Endothelial cell of umbilical vein (primary cell): ENCODE results near the gene PAQR3. TPM values are rescaled to one million over a fixed set of nuclear protein-coding genes. Genes with fewer than 3 reads are reported as not detected.

Experiments used
- BruUV-seq: library from RNA; stranded (reverse); fragments of 400-500 nt; replicated peaks from 2 replicates; lab custom pipeline; 2021; lab: Mats Ljungman, UMichigan
- CTCF ChIA-PET: fragments of 300-600, 350-600 bp; sonication (Branson Sonifier 250); formaldehyde crosslinking; loops from one replicate; lab custom pipeline; 2021; ENCODE audit warnings: antibody characterized with exemption, inconsistent platforms; lab: Charles Lee
- POLR2A ChIA-PET: fragments of 300-600, 350-600 bp; sonication (Branson Sonifier 250); formaldehyde crosslinking; loops from one replicate; lab custom pipeline; 2021; ENCODE audit warnings: antibody characterized with exemption, inconsistent platforms; lab: Charles Lee
- DNase-seq: peaks from one replicate; pipeline ENCODE4 v3.0.0-alpha.2; 2011; ENCODE audit warnings: low read depth, low spot score
- FAIRE-seq: peaks from 2 replicates; lab custom pipeline; 2011; peaks lifted over from hg19 to GRCh38; lab: Jason Lieb, UNC
- H2AFZ ChIP-seq: 2 replicates; pipeline ENCODE4 v1.6.0; 2012; ENCODE audit warnings: low read depth, low read length, control low read depth, inconsistent platforms
- H3K27ac ChIP-seq: 2 replicates; pipeline ENCODE4 v1.5.1; 2011; ENCODE audit warnings: low read depth, mild to moderate bottlenecking, control low read depth, low read length, moderate library complexity; ENCODE audit not compliant: insufficient read depth
- H3K27me3 ChIP-seq, 2 experiments: 2 replicates each; pipeline versions ENCODE4 v1.6.0 to v1.6.1; 2011; ENCODE audit warnings: low read length in 2 of 2, mixed read lengths in 1 of 2; ENCODE audit not compliant: control insufficient read depth in 2 of 2, insufficient read depth in 2 of 2
- H3K36me3 ChIP-seq, 2 experiments: 2 replicates in 1 of 2; 3 replicates in 1 of 2; pipeline ENCODE4 v1.5.1; 2011; ENCODE audit warnings: low read length in 2 of 2, mild to moderate bottlenecking in 1 of 2, moderate library complexity in 1 of 2; ENCODE audit not compliant: control insufficient read depth in 2 of 2, insufficient read depth in 2 of 2; ENCODE audit errors: extremely low read depth in 1 of 2
- H3K4me1 ChIP-seq: 3 replicates; pipeline ENCODE4 v1.5.1; 2011; ENCODE audit warnings: mild to moderate bottlenecking, low read length; ENCODE audit not compliant: control insufficient read depth, insufficient read depth; ENCODE audit errors: extremely low read depth
- H3K4me2 ChIP-seq: 2 replicates; pipeline ENCODE4 v1.6.1; 2011; ENCODE audit warnings: low read length, control low read depth, mixed read lengths; ENCODE audit not compliant: insufficient read depth
- H3K4me3 ChIP-seq, 3 experiments: fragments of 200-600 bp in 1 of 3; sonication (generic), shearing (Covaris generic) in 1 of 3; replicated peaks in 1 of 3; 2 replicates each; pipeline ENCODE4 v1.5.1; 2011 to 2016; ENCODE audit warnings: control low read depth in 3 of 3, low read length in 3 of 3, mild to moderate bottlenecking in 2 of 3, inconsistent platforms in 1 of 3, low read depth in 1 of 3, moderate library complexity in 1 of 3; ENCODE audit not compliant: insufficient read depth in 1 of 3
- H3K79me2 ChIP-seq: 2 replicates; pipeline ENCODE4 v1.6.0; 2012; ENCODE audit warnings: low read length, inconsistent platforms; ENCODE audit not compliant: control insufficient read depth, insufficient read depth
- H3K9ac ChIP-seq: replicated peaks from 2 replicates; pipeline ENCODE3; 2011; ENCODE audit warnings: low read length, control low read depth; ENCODE audit not compliant: insufficient read depth; ENCODE audit errors: extremely low read depth
- H3K9me1 ChIP-seq: replicated peaks from 3 replicates; pipeline ENCODE4 v1.6.0; 2011; ENCODE audit warnings: mild to moderate bottlenecking, low read length; ENCODE audit not compliant: control insufficient read depth, insufficient read depth; ENCODE audit errors: extremely low read depth
- H3K9me3 ChIP-seq: replicated peaks from 2 replicates; pipeline ENCODE4 v1.5.1; 2012; ENCODE audit warnings: low read length, inconsistent platforms; ENCODE audit not compliant: control insufficient read depth, insufficient read depth
- H4K20me1 ChIP-seq: replicated peaks from 2 replicates; pipeline ENCODE3; 2011; ENCODE audit warnings: mild to moderate bottlenecking, low read length; ENCODE audit not compliant: control insufficient read depth, insufficient read depth; ENCODE audit errors: extremely low read depth
- CTCF ChIP-seq, 2 donors: IDR thresholded peaks; 1 replicate in 1 of 2; 2 replicates in 1 of 2; pipeline ENCODE4 v1.5.1; 2011; ENCODE audit warnings: low read length in 2 of 2, mild to moderate bottlenecking in 2 of 2, moderate library complexity in 2 of 2, control low read depth in 1 of 2, inconsistent platforms in 1 of 2, low read depth in 1 of 2; ENCODE audit not compliant: insufficient read depth in 1 of 2; ENCODE audit errors: extremely low read depth in 1 of 2
- EZH2 ChIP-seq: IDR thresholded peaks from 2 replicates; pipeline ENCODE4 v1.6.1; 2012; ENCODE audit warnings: borderline replicate concordance, low read depth, mild to moderate bottlenecking, moderate library complexity, low read length, inconsistent platforms; ENCODE audit not compliant: severe bottlenecking
- FOS ChIP-seq: IDR thresholded peaks from 2 replicates; pipeline ENCODE4 v1.6.1; 2011; ENCODE audit warnings: mild to moderate bottlenecking, low read length, moderate library complexity, borderline replicate concordance; ENCODE audit not compliant: insufficient read depth
- GATA2 ChIP-seq: IDR thresholded peaks from 2 replicates; pipeline ENCODE4 v1.7.0; 2011; ENCODE audit warnings: low read depth, mild to moderate bottlenecking, moderate library complexity, mixed read lengths, low read length; ENCODE audit not compliant: insufficient read length, insufficient read depth
- JUN ChIP-seq: IDR thresholded peaks from 2 replicates; pipeline ENCODE4 v1.6.1; 2011; ENCODE audit warnings: borderline replicate concordance, low read depth; ENCODE audit not compliant: insufficient read length, insufficient read depth
- MAX ChIP-seq: IDR thresholded peaks from 2 replicates; pipeline ENCODE4 v1.6.1; 2011; ENCODE audit not compliant: insufficient read depth, insufficient read length
- MYC ChIP-seq: IDR thresholded peaks from one replicate; pipeline ENCODE4 v1.6.1; 2011; ENCODE audit warnings: mild to moderate bottlenecking, low read depth, low read length
- POLR2A ChIP-seq: IDR thresholded peaks from 2 replicates; pipeline ENCODE4 v1.6.1; 2012; ENCODE audit warnings: low read depth, mild to moderate bottlenecking, control low read depth, low read length
- POLR2AphosphoS5 ChIP-seq: IDR thresholded peaks from 2 replicates; pipeline ENCODE4 v1.6.1; 2012; ENCODE audit warnings: low read depth, mild to moderate bottlenecking, control low read depth, low read length, moderate library complexity; ENCODE audit not compliant: insufficient read depth
- dilution Hi-C: fragments of 300-500 bp; cut with MboI; formaldehyde crosslinking; loops from one replicate; pipeline ENCODE4 v1.15.0; 2019; ENCODE audit warnings: low sequenced_read_pairs; ENCODE audit not compliant: extremely low pct_ligation_motif_present
- intact Hi-C: fragments of 100-400 bp; cut with micrococcal nuclease; formaldehyde crosslinking; loops from one replicate; pipeline ENCODE4 v1.10.0; 2022
- polyA plus RNA-seq, 4 experiments: library from polyadenylated mRNA; depleted of rRNA in 3 of 4; stranded (reverse) in 3 of 4; unstranded in 1 of 4; fragments of >200 nt; gene quantifications; 2 replicates each; pipeline versions ENCODE4 v1.2.1 to v1.2.3, GENCODE V29; 2011 to 2012; ENCODE audit warnings: missing spikeins in 1 of 4
- total RNA-seq: library from RNA; stranded (reverse); gene quantifications from 2 replicates; pipeline ENCODE4 v1.2.3, GENCODE V29; 2021

PAQR3 gene
- total and polyA plus RNA-seq, 2 donors (not counting 3 experiments of a cell fraction or from before 2014, with no cell fraction given) = 15.0 to 19.0 TPM

GRCh38 chr4:78944381-78944780 is 5.1 kb upstream of the PAQR3 start:
- H4K20me1 ChIP-seq = no peaks in the 10 kb centered on the region
- H3K27ac ChIP-seq = no peak overlapping the region
- DNase-seq (no peak), FAIRE-seq (no peak)
- H2AFZ ChIP-seq = no peak overlapping the region
- dilution Hi-C loops = no loop called here
- H3K79me2 ChIP-seq = no peaks in the 10 kb centered on the region
- no TSS peak for BruUV-seq
- peaks cover 3% of the 10 kb centered on the region for H3K4me1 ChIP-seq
- H3K9me3 ChIP-seq = no peaks in the 10 kb centered on the region
- H3K4me3 ChIP-seq = no peak overlapping the region
- ChIA-PET CTCF (interaction anchor here (2.3 kb wide), 1 partner anchor 8 kb away, joined by 9 read pairs; no protein-coding TSS in a partner anchor), POLR2A (no interaction called here)
- no peak overlapping the region for H3K4me2 ChIP-seq
- peaks cover 14 to 16% of the 10 kb centered on the region in 2 experiments for H3K27me3 ChIP-seq
- intact Hi-C loops = no loop called here
- H3K36me3 ChIP-seq = no peaks in the 10 kb centered on the region
- TF ChIP-seq GATA2 (no peak), CTCF (IDR thresholded peaks at IDR 0.05; ENCODE audit: extremely low read depth in 1 of 2, insufficient read depth in 1 of 2, low read depth in 1 of 2, low read length in 2 of 2) (no peak), MYC (no peak), JUN (no peak)
- H3K9me1 ChIP-seq = no peaks in the 10 kb centered on the region
- no peak overlapping the region for H3K9ac ChIP-seq

- dilution Hi-C loops = no loop called here
- FAIRE-seq (no peak), DNase-seq (no peak)
- intact Hi-C loops = no loop called here
- H3K79me2 ChIP-seq = peaks cover 8% of the 10 kb centered on the region
- peaks cover 13% of the 10 kb centered on the region for H3K4me1 ChIP-seq
- no TSS peak for BruUV-seq
- TF ChIP-seq JUN (no peak), POLR2A (no peak), MYC (no peak), POLR2AphosphoS5 (no peak), MAX (no peak), FOS (no peak), CTCF (IDR thresholded peaks at IDR 0.05; ENCODE audit: extremely low read depth in 1 of 2, insufficient read depth in 1 of 2, low read depth in 1 of 2, low read length in 2 of 2) (no peak), GATA2 (no peak), EZH2 (no peak)
- H3K27me3 ChIP-seq = peaks cover 9 to 11% of the 10 kb centered on the region in 2 experiments
- no peak overlapping the region for H3K4me3 ChIP-seq
- H3K9ac ChIP-seq = no peak overlapping the region
- H3K36me3 ChIP-seq = no peaks in the 10 kb centered on the region
- no peak overlapping the region for H2AFZ ChIP-seq
- H4K20me1 ChIP-seq = no peaks in the 10 kb centered on the region
- H3K9me3 ChIP-seq = no peaks in the 10 kb centered on the region
- POLR2A ChIA-PET = no interaction called here
- no peak overlapping the region for H3K4me2 ChIP-seq
- no peaks in the 10 kb centered on the region for H3K9me1 ChIP-seq
- H3K27ac ChIP-seq = no peak overlapping the region
- CTCF ChIA-PET = no interaction called here
Measured at GRCh38 chr4:78940752-78941151, 1.5 kb upstream of the PAQR3 start.
